IPS-15b (cell line): ENCODE measurements around the gene CTSC.
"Not testable (repeated sequence)": the region's sequence is repeated elsewhere in the genome, so short reads cannot be mapped to it uniquely, and the experiment has no call there.

ENCODE experiments used
- H3K27me3 ChIP-seq: one replicate; pipeline ENCODE4 v1.6.1; 2013; ENCODE audit warnings: low read length; ENCODE audit not compliant: control insufficient read depth, insufficient read depth
- H3K36me3 ChIP-seq: one replicate; pipeline ENCODE4 v1.6.1; 2013; ENCODE audit warnings: low read length; ENCODE audit not compliant: control insufficient read depth, insufficient read depth
- H3K4me1 ChIP-seq: one replicate; pipeline ENCODE4 v1.6.1; 2013; ENCODE audit warnings: mild to moderate bottlenecking, low read length; ENCODE audit not compliant: control insufficient read depth, insufficient read depth
- H3K4me3 ChIP-seq: one replicate; pipeline ENCODE4 v1.5.1; 2013; ENCODE audit warnings: low read depth, low read length
- H3K9ac ChIP-seq: one replicate; pipeline ENCODE4 v1.6.1; 2013; ENCODE audit warnings: low read depth, mild to moderate bottlenecking, low read length
- H3K9me3 ChIP-seq: one replicate; pipeline ENCODE4 v1.6.1; 2013; ENCODE audit warnings: mild to moderate bottlenecking, low read length; ENCODE audit not compliant: control insufficient read depth, insufficient read depth

Gene CTSC

GRCh38 chr11:88329563-88330250, 7.8 kb downstream of the CTSC start:
- no peak overlapping the region for H3K4me3 ChIP-seq
- peaks cover 11% of the 10 kb centered on the region for H3K36me3 ChIP-seq
- no peaks in the 10 kb centered on the region for H3K27me3 ChIP-seq
- H3K4me1 ChIP-seq: peaks cover 28% of the 10 kb centered on the region
- no peak overlapping the region for H3K9ac ChIP-seq
- no peaks in the 10 kb centered on the region for H3K9me3 ChIP-seq

GRCh38 chr11:88327462-88328143, 9.9 kb downstream of the CTSC start:
- Histone ChIP-seq H3K4me1 (peaks cover 33% of the 10 kb centered on the region), H3K27me3 (no peaks in the 10 kb centered on the region), H3K4me3 (no peak overlapping the region), H3K9me3 (no peaks in the 10 kb centered on the region), H3K36me3 (peaks cover 5% of the 10 kb centered on the region), H3K9ac (no peak overlapping the region)

GRCh38 chr11:88327061-88327460, 10.5 kb downstream of the CTSC start:
- Histone ChIP-seq H3K36me3 (peaks cover 5% of the 10 kb centered on the region), H3K27me3 (no peaks in the 10 kb centered on the region), H3K9ac (no peak overlapping the region), H3K9me3 (no peaks in the 10 kb centered on the region), H3K4me1 (peaks cover 33% of the 10 kb centered on the region), H3K4me3 (no peak overlapping the region)

- Histone ChIP-seq H3K36me3 (peaks cover 5% of the 10 kb centered on the region), H3K27me3 (no peaks in the 10 kb centered on the region), H3K4me1 (peaks cover 33% of the 10 kb centered on the region), H3K9me3 (no peaks in the 10 kb centered on the region), H3K4me3 (no peak overlapping the region), H3K9ac (no peak overlapping the region)
Measured at GRCh38 chr11:88326099-88326498, 11.4 kb downstream of the CTSC start.

- no peaks in the 10 kb centered on the region for H3K9me3 ChIP-seq
- peaks cover 5% of the 10 kb centered on the region for H3K36me3 ChIP-seq
- no peaks in the 10 kb centered on the region for H3K27me3 ChIP-seq
- no peak overlapping the region for H3K4me3 ChIP-seq
- no peak overlapping the region for H3K9ac ChIP-seq
- H3K4me1 ChIP-seq: peaks cover 42% of the 10 kb centered on the region
Measured at GRCh38 chr11:88324562-88325345, 12.8 kb downstream of the CTSC start.

GRCh38 chr11:88322881-88323280, 14.7 kb downstream of the CTSC start:
- H3K4me3 ChIP-seq, H3K36me3 ChIP-seq, H3K9ac ChIP-seq, H3K9me3 ChIP-seq, H3K27me3 ChIP-seq: not testable (repeated sequence)
- H3K4me1 ChIP-seq: peaks cover 45% of the 10 kb centered on the region

- H3K36me3 ChIP-seq, H3K4me3 ChIP-seq, H3K9me3 ChIP-seq, H3K27me3 ChIP-seq, H3K9ac ChIP-seq: not testable (repeated sequence)
- peaks cover 33% of the 10 kb centered on the region for H3K4me1 ChIP-seq
Measured at GRCh38 chr11:88321412-88321811, 16.1 kb downstream of the CTSC start.

GRCh38 chr11:88320149-88320559, 17.4 kb downstream of the CTSC start:
- Histone ChIP-seq H3K4me3 (no peak overlapping the region), H3K9me3 (no peaks in the 10 kb centered on the region), H3K36me3 (peaks cover under 1% of the 10 kb centered on the region)

GRCh38 chr11:88318017-88318416, 19.5 kb downstream of the CTSC start:
- Histone ChIP-seq H3K9ac (no peak overlapping the region), H3K36me3 (no peaks in the 10 kb centered on the region), H3K4me3 (no peak overlapping the region), H3K4me1 (peaks cover 22% of the 10 kb centered on the region), H3K27me3 (no peaks in the 10 kb centered on the region), H3K9me3 (no peaks in the 10 kb centered on the region)

More at GRCh38 chr11:88320149-88320559, 17.4 kb downstream of the CTSC start:
- Histone ChIP-seq H3K27me3 (no peaks in the 10 kb centered on the region), H3K9ac (no peak overlapping the region), H3K4me1 (peaks cover 25% of the 10 kb centered on the region)

GRCh38 chr11:88317536-88317935, 20.0 kb downstream of the CTSC start:
- H3K36me3 ChIP-seq: no peaks in the 10 kb centered on the region
- no peaks in the 10 kb centered on the region for H3K9me3 ChIP-seq
- no peak overlapping the region for H3K4me3 ChIP-seq
- no peaks in the 10 kb centered on the region for H3K27me3 ChIP-seq
- H3K4me1 ChIP-seq: peaks cover 25% of the 10 kb centered on the region
- H3K9ac ChIP-seq: no peak overlapping the region

GRCh38 chr11:88315981-88316441, 21.5 kb downstream of the CTSC start:
- Histone ChIP-seq H3K27me3 (no peaks in the 10 kb centered on the region), H3K9ac (no peak overlapping the region), H3K4me1 (peaks cover 34% of the 10 kb centered on the region), H3K9me3 (no peaks in the 10 kb centered on the region), H3K4me3 (no peak overlapping the region), H3K36me3 (no peaks in the 10 kb centered on the region)
